Colon (tissue), 2 donors: Measurements from ENCODE around the gene COBLL1.
A peak's percentile ranks its signal among the peaks of the same experiment; 100 is the strongest.
"Not testable (repeated sequence)": the region's sequence is repeated elsewhere in the genome, so short reads cannot be mapped to it uniquely, and the experiment has no call there.

Experiments
- FAIRE-seq: peaks from 2 replicates; lab custom pipeline; 2012; peaks lifted over from hg19 to GRCh38; lab: Jason Lieb, UNC
- donor health status: control.
- donor health status: control.

COBLL1 gene

GRCh38 chr2:164859906-164860693 is 18.5 kb upstream of the COBLL1 start:
- not testable (repeated sequence) for FAIRE-seq

GRCh38 chr2:164859251-164859818 is 17.7 kb upstream of the COBLL1 start:
- FAIRE-seq: no peak

GRCh38 chr2:164852086-164852485 is 10.5 kb upstream of the COBLL1 start:
- no peak for FAIRE-seq

GRCh38 chr2:164850235-164850634 is 8.6 kb upstream of the COBLL1 start:
- FAIRE-seq: no peak

GRCh38 chr2:164849506-164849905 is 7.9 kb upstream of the COBLL1 start:
- FAIRE-seq: no peak

GRCh38 chr2:164847981-164848741 is 6.5 kb upstream of the COBLL1 start:
- FAIRE-seq: no peak

- FAIRE-seq: no peak
Measured at GRCh38 chr2:164847291-164847690, 5.7 kb upstream of the COBLL1 start.

- peak; percentile 69 for FAIRE-seq
Measured at GRCh38 chr2:164846276-164846675, 4.7 kb upstream of the COBLL1 start.

GRCh38 chr2:164843346-164843911 is 1.8 kb upstream of the COBLL1 start:
- FAIRE-seq: no peak

- no peak for FAIRE-seq
Measured at GRCh38 chr2:164842624-164842966, 972 bp upstream of the COBLL1 start.

GRCh38 chr2:164840930-164841718 is 499 bp downstream of the COBLL1 start:
- no peak for FAIRE-seq

GRCh38 chr2:164840458-164840929 is 1.1 kb downstream of the COBLL1 start:
- FAIRE-seq: no peak

- FAIRE-seq: no peak
Measured at GRCh38 chr2:164839914-164840457, 1.6 kb downstream of the COBLL1 start.

- FAIRE-seq: no peak
Measured at GRCh38 chr2:164837807-164838206, 3.8 kb downstream of the COBLL1 start.

GRCh38 chr2:164836907-164837306 is 4.7 kb downstream of the COBLL1 start:
- FAIRE-seq: no peak

- FAIRE-seq: no peak
Measured at GRCh38 chr2:164835302-164835701, 6.3 kb downstream of the COBLL1 start.

- no peak for FAIRE-seq
Measured at GRCh38 chr2:164831887-164832286, 9.7 kb downstream of the COBLL1 start.

GRCh38 chr2:164831180-164831579 is 10.4 kb downstream of the COBLL1 start:
- no peak for FAIRE-seq

GRCh38 chr2:164826293-164827243 is 15.1 kb downstream of the COBLL1 start:
- peak; percentile 33 for FAIRE-seq

- FAIRE-seq: no peak
Measured at GRCh38 chr2:164824872-164825271, 16.8 kb downstream of the COBLL1 start.
